H1 (cell line): ENCODE measurements around the gene DNAJC27. TPM values are rescaled to one million over a fixed set of nuclear protein-coding genes. Genes with fewer than 3 reads are reported as not detected.

Source experiments
- ATF2 ChIP-seq: IDR thresholded peaks from 2 replicates; pipeline ENCODE4 v1.6.1; 2012; ENCODE audit warnings: low read length, inconsistent platforms
- FOSL1 ChIP-seq: IDR thresholded peaks from 2 replicates; pipeline ENCODE4 v1.6.1; 2011; ENCODE audit warnings: mild to moderate bottlenecking, low read depth, low read length, moderate library complexity; ENCODE audit not compliant: insufficient read depth
- KDM1A ChIP-seq: fragments of 200-600, 300-600 bp; sonication (generic); IDR thresholded peaks from 2 replicates; pipeline ENCODE4 v1.7.1; 2016; ENCODE audit warnings: mild to moderate bottlenecking, low read length, borderline replicate concordance
- POLR2A ChIP-seq, 2 experiments: IDR thresholded peaks; 1 replicate in 1 of 2; 2 replicates in 1 of 2; pipeline ENCODE4 v1.6.1; 2011; ENCODE audit warnings: low read depth in 2 of 2, low read length in 2 of 2, mild to moderate bottlenecking in 2 of 2; ENCODE audit errors: control extremely low read depth in 1 of 2
- SP4 ChIP-seq: IDR thresholded peaks from 2 replicates; pipeline ENCODE4 v1.6.1; 2012; ENCODE audit warnings: low read length, inconsistent platforms
- TEAD4 ChIP-seq: IDR thresholded peaks from 2 replicates; pipeline ENCODE4 v1.6.1; 2012; ENCODE audit warnings: low read depth, low read length, inconsistent platforms, mixed read lengths
- USF2 ChIP-seq: IDR thresholded peaks from 2 replicates; pipeline ENCODE4 v1.6.1; 2011; ENCODE audit warnings: low read length, improper control_type of control experiment
- polyA plus RNA-seq, 7 experiments: library from polyadenylated mRNA; depleted of rRNA in 3 of 7; stranded (reverse) in 5 of 7; unstranded in 2 of 7; fragments of >200 nt in 5 of 7; fragments of 200-250 nt in 2 of 7; gene quantifications; 1 replicate in 5 of 7; 2 replicates in 1 of 7; 4 replicates in 1 of 7; pipeline versions ENCODE4 v1.2.1 to v1.2.3, GENCODE V29; 2011 to 2013; ENCODE audit warnings: missing spikeins in 2 of 7, mixed read lengths in 2 of 7
- total RNA-seq: library from RNA; stranded (reverse); fragmentation: NEBNext Ultra II Directional; extraction: Animal tissue kit (Norgen Biotek cat#: 25700); gene quantifications from 2 replicates; pipeline ENCODE4 v1.2.1, GENCODE V29; 2021

Gene DNAJC27
- total and polyA plus RNA-seq, 2 of the 8 experiments (the other 6 are each of a cell fraction or from before 2014, with no cell fraction given), result 1.4 to 4.5 TPM

- TF ChIP-seq USF2 (no peak), POLR2A (IDR thresholded peaks at IDR 0.05; ENCODE audit: control extremely low read depth in 1 of 2, low read depth in 2 of 2, low read length in 2 of 2) (no peak), ATF2 (no peak), SP4 (no peak), TEAD4 (no peak), KDM1A (no peak), FOSL1 (no peak)
Measured at GRCh38 chr2:24937236-24937635, 34.5 kb downstream of the DNAJC27 start (continued).
